SK-N-MC (cell line): Measurements from ENCODE around the gene SNRNP48.

Source experiments
- EZH2 ChIP-seq: fragments of 200-600 bp; sonication (generic); IDR thresholded peaks from one replicate; pipeline ENCODE4 v1.6.1; 2017; ENCODE audit warnings: antibody characterized with exemption
- FOXP2 ChIP-seq: optimal IDR thresholded peaks from 2 replicates; pipeline ENCODE3; 2011; ENCODE audit warnings: mild to moderate bottlenecking, moderate library complexity; ENCODE audit not compliant: insufficient read depth; ENCODE audit errors: extremely low read length, control extremely low read depth
- POLR2AphosphoS5 ChIP-seq: IDR thresholded peaks from 2 replicates; pipeline ENCODE4 v1.6.1; 2012; ENCODE audit warnings: mild to moderate bottlenecking, low read depth, low read length, borderline replicate concordance

DNA sequence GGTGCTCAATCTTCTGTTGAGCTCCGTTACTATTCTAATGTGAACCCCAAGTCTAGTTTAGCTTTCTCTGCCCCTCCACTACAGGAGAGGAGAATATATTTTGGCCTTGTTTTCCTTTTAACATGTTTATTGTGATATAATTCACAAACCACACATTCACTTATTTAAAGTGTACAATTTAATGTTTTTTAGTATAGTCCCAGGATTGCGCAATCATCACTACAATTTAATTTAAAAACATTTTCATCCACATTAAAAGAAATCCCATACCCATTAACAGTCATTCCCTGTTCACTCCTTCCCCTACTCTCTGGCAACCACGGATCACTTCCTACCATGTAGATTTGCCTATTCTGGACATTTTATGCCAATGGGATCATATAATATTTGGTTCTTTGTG lies 71.4 kb downstream of the SNRNP48 start:
- TF ChIP-seq EZH2 (no peak), POLR2AphosphoS5 (no peak), FOXP2 (no peak)
